Activated CD8-positive, alpha-beta T cell treated with anti-CD3 and anti-CD28 coated beads for 36 hours (primary cell): ENCODE measurements around the gene SAMD7. TPM values are rescaled to one million over a fixed set of nuclear protein-coding genes. Genes with fewer than 3 reads are reported as not detected.

Source experiments
- ATAC-seq: fragments of 200-7000 bp; cut with Tn5 transposase; one replicate; pipeline ENCODE4 v1.10.0; 2021; ENCODE audit warnings: mild to moderate bottlenecking, moderate library complexity
- CTCF ChIA-PET: fragments of 350-600 bp; sonication (Branson Sonifier 250); formaldehyde crosslinking; loops from one replicate; lab custom pipeline; 2021; ENCODE audit warnings: antibody characterized with exemption; lab: Charles Lee
- POLR2A ChIA-PET: fragments of 350-600 bp; sonication (Branson Sonifier 250); formaldehyde crosslinking; loops from one replicate; lab custom pipeline; 2021; ENCODE audit warnings: antibody characterized with exemption; lab: Charles Lee
- DNase-seq: peaks from one replicate; pipeline ENCODE4 v3.0.0-alpha.2; 2020
- H3K27ac Mint-ChIP-seq: one replicate; pipeline ENCODE4 v1.8.0; 2021; ENCODE audit warnings: mild to moderate bottlenecking, mixed read lengths
- H3K27me3 Mint-ChIP-seq: one replicate; pipeline ENCODE4 v1.8.0; 2021; ENCODE audit warnings: mixed read lengths
- H3K36me3 Mint-ChIP-seq: one replicate; pipeline ENCODE4 v1.8.0; 2021; ENCODE audit warnings: low read depth, mixed read lengths
- H3K4me1 Mint-ChIP-seq: one replicate; pipeline ENCODE4 v1.8.0; 2021; ENCODE audit warnings: low read depth, mixed read lengths
- H3K4me3 Mint-ChIP-seq: one replicate; pipeline ENCODE4 v1.8.0; 2021; ENCODE audit warnings: mild to moderate bottlenecking, moderate library complexity, mixed read lengths
- H3K9me3 Mint-ChIP-seq: one replicate; pipeline ENCODE4 v1.8.0; 2021; ENCODE audit warnings: mixed read lengths
- intact Hi-C: fragments of 100-400 bp; cut with micrococcal nuclease; formaldehyde crosslinking; loops from one replicate; pipeline ENCODE4 v1.10.0; 2022
- total RNA-seq, 2 experiments: library from RNA; stranded (reverse); gene quantifications; one replicate each; pipeline ENCODE4 v1.2.3, GENCODE V29; 2021
- TF ChIP-seq, protein P1 (sequence below): fragments of 200-600 bp; IDR thresholded peaks from one replicate; pipeline ENCODE4 v1.8.0; 2022; ENCODE audit warnings: antibody characterized with exemption, mild to moderate bottlenecking

SAMD7 gene
- total RNA-seq, 2 experiments from 2014 or later: not detected

GRCh38 chr3:169879013-169879557 lies 32.3 kb upstream of the SAMD7 start:
- Mint-ChIP-seq H3K36me3 (no peaks in the 10 kb centered on the region), H3K9me3 (no peaks in the 10 kb centered on the region)
- POLR2A ChIA-PET: no interaction called here

GRCh38 chr3:169879845-169880575 lies 31.4 kb upstream of the SAMD7 start:
- H3K9me3 Mint-ChIP-seq: no peaks in the 10 kb centered on the region
- ChIA-PET CTCF (no interaction called here), POLR2A (no interaction called here)
- H3K27me3 Mint-ChIP-seq: no peaks in the 10 kb centered on the region
- H3K4me1 Mint-ChIP-seq: peaks cover 2% of the 10 kb centered on the region
- no peak overlapping the region for H3K27ac Mint-ChIP-seq
- no peaks in the 10 kb centered on the region for H3K36me3 Mint-ChIP-seq
- intact Hi-C loops: no loop called here
- DNase-seq (no peak), ATAC-seq (no peak)
- no peak overlapping the region for H3K4me3 Mint-ChIP-seq
- TF ChIP-seq, protein P1, sequence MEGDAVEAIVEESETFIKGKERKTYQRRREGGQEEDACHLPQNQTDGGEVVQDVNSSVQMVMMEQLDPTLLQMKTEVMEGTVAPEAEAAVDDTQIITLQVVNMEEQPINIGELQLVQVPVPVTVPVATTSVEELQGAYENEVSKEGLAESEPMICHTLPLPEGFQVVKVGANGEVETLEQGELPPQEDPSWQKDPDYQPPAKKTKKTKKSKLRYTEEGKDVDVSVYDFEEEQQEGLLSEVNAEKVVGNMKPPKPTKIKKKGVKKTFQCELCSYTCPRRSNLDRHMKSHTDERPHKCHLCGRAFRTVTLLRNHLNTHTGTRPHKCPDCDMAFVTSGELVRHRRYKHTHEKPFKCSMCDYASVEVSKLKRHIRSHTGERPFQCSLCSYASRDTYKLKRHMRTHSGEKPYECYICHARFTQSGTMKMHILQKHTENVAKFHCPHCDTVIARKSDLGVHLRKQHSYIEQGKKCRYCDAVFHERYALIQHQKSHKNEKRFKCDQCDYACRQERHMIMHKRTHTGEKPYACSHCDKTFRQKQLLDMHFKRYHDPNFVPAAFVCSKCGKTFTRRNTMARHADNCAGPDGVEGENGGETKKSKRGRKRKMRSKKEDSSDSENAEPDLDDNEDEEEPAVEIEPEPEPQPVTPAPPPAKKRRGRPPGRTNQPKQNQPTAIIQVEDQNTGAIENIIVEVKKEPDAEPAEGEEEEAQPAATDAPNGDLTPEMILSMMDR: no peak

More at GRCh38 chr3:169879013-169879557, 32.3 kb upstream of the SAMD7 start:
- H3K27me3 Mint-ChIP-seq: no peaks in the 10 kb centered on the region
- CTCF ChIA-PET: no interaction called here
- no peak for DNase-seq
- H3K27ac Mint-ChIP-seq: no peak overlapping the region
- H3K4me3 Mint-ChIP-seq: no peak overlapping the region
- intact Hi-C loops: no loop called here
- H3K4me1 Mint-ChIP-seq: peaks cover 2% of the 10 kb centered on the region
- ATAC-seq: no peak
- TF ChIP-seq, protein P1: no peak

DNA sequence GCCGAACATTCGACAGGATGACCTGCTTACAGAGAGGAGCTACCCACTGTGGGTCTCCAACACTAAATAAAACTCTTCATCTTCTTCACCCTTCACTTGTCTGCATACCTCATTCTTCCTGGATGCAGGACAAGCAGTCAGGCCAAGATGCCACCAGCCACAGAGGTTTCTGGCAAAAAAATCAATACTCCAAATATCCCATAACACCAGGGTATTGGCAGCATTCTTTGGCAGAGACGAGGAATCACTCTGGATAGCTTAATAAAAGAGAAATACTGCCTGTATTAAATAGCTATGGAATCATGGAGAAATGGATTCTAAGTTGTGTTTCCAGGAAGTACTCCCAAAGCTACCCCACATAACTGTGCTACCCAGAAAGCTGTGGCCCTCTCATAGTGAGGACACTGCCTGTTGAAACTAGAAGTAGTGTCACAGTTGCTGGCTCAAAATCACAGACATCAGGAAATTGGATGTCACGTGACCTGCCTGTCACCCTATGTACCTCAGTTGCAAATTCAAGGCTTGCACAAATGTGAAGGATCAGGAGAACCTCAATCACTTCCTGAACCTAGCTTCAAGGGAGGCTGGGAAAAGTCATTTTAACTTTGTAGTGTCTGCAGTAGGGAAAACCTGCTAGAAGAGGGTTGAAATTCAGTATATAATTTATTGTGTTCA lies 30.7 kb upstream of the SAMD7 start:
- Mint-ChIP-seq H3K4me3 (no peak overlapping the region), H3K36me3 (no peaks in the 10 kb centered on the region), H3K27me3 (no peaks in the 10 kb centered on the region), H3K27ac (no peak overlapping the region), H3K9me3 (no peaks in the 10 kb centered on the region), H3K4me1 (peaks cover 2% of the 10 kb centered on the region)
- no peak for DNase-seq
- ChIA-PET POLR2A (no interaction called here), CTCF (interaction anchor here (1.3 kb wide), 1 partner anchor 18 kb away, joined by 4 read pairs; no protein-coding TSS in a partner anchor)
- TF ChIP-seq, protein P1: no peak
- ATAC-seq: no peak
- intact Hi-C loops: no loop called here

GRCh38 chr3:169886671-169887070 lies 24.7 kb upstream of the SAMD7 start:
- DNase-seq (no peak), ATAC-seq (no peak)
- ChIA-PET CTCF (interaction anchor here (1.7 kb wide), 1 partner anchor 13 kb away, joined by 4 read pairs; no protein-coding TSS in a partner anchor), POLR2A (no interaction called here)
- intact Hi-C loops: no loop called here
- no peaks in the 10 kb centered on the region for H3K9me3 Mint-ChIP-seq
- H3K36me3 Mint-ChIP-seq: no peaks in the 10 kb centered on the region
- no peak overlapping the region for H3K27ac Mint-ChIP-seq
- no peaks in the 10 kb centered on the region for H3K27me3 Mint-ChIP-seq
- H3K4me3 Mint-ChIP-seq: no peak overlapping the region
- TF ChIP-seq, protein P1: no peak
- no peaks in the 10 kb centered on the region for H3K4me1 Mint-ChIP-seq

DNA sequence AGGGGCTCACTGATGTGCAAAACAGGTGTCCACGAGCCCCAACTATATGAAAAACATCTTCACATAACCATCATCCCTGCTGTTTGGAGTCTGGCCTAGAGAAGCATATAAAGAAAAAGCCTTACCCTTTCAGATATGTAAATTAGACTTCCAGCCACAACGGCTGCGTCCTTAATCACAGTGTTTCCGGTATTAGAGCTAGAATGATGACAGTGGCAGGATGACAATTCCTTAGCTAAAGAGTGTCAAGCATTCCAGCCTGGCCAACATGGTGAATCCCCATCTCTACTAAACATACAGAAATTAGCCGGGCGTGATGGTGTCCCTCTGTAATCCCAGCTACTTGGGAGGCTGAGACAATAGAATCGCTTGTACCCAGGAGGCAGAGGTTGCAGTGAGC lies 19.5 kb upstream of the SAMD7 start:
- Mint-ChIP-seq H3K9me3 (no peaks in the 10 kb centered on the region), H3K36me3 (no peaks in the 10 kb centered on the region), H3K27ac (no peak overlapping the region), H3K27me3 (peaks cover 1% of the 10 kb centered on the region), H3K4me3 (no peak overlapping the region), H3K4me1 (no peaks in the 10 kb centered on the region)
- intact Hi-C loops: no loop called here
- TF ChIP-seq, protein P1: no peak
- CTCF ChIA-PET: no interaction called here
- POLR2A ChIA-PET: interaction anchor here (1.0 kb wide), 1 partner anchor 114 kb away, joined by 3 read pairs; no protein-coding TSS in a partner anchor
- no peak for DNase-seq
- no peak for ATAC-seq
